GM12878 (cell line): ENCODE results near the gene MAD2L2. TPM values are rescaled to one million over a fixed set of nuclear protein-coding genes. Genes with fewer than 3 reads are reported as not detected.

ENCODE experiments used
- ATAC-seq: fragments of 200-7000 bp; cut with Tn5 transposase; 3 replicates; pipeline ENCODE4 v1.9.1; 2020; ENCODE audit warnings: mild to moderate bottlenecking, moderate library complexity
- BruUV-seq: library from RNA; stranded (reverse); fragments of 400-500 nt; replicated peaks from 2 replicates; lab custom pipeline; 2021; lab: Mats Ljungman, UMichigan
- CTCF ChIA-PET: fragments of 300-600 bp; sonication (Branson Sonifier 250); formaldehyde crosslinking; extraction: SDS; loops from one replicate; lab custom pipeline; 2021; ENCODE audit warnings: inconsistent platforms; lab: Yijun Ruan, JAX
- POLR2A ChIA-PET: fragments of 350-600 bp; formaldehyde crosslinking; extraction: SDS; loops from one replicate; lab custom pipeline; 2021; ENCODE audit warnings: inconsistent platforms; lab: Charles Lee
- RAD21 ChIA-PET: fragments of 300-600 bp; sonication (Branson Sonifier 250); formaldehyde crosslinking; loops from one replicate; lab custom pipeline; 2023; ENCODE audit warnings: antibody characterized with exemption; ENCODE audit not compliant: unreplicated experiment; lab: Charles Lee
- SMC1A ChIA-PET: fragments of 300-600 bp; sonication (Branson Sonifier 250); formaldehyde crosslinking; loops from one replicate; lab custom pipeline; 2023; ENCODE audit not compliant: unreplicated experiment, uncharacterized antibody; lab: Charles Lee
- DNase-seq: peaks from one replicate; pipeline ENCODE4 v3.0.0-alpha.2; 2011; ENCODE audit warnings: low read depth, low spot score
- FAIRE-seq: peaks from 3 replicates; lab custom pipeline; 2011; peaks lifted over from hg19 to GRCh38; lab: Jason Lieb, UNC
- H2AFZ ChIP-seq: 2 replicates; pipeline ENCODE4 v1.6.0; 2011; ENCODE audit warnings: low read depth, low read length, control low read depth; ENCODE audit not compliant: control insufficient read depth
- H3K27ac ChIP-seq: 2 replicates; pipeline ENCODE4 v1.5.1; 2011; ENCODE audit warnings: control low read depth; ENCODE audit not compliant: control insufficient read depth, insufficient read depth
- H3K27me3 ChIP-seq, 2 experiments: replicated peaks in 1 of 2; 2 replicates each; pipeline versions ENCODE4 v1.6.0 to v1.6.1; 2011; ENCODE audit warnings: low read length in 1 of 2; ENCODE audit not compliant: control insufficient read depth in 2 of 2, insufficient read depth in 2 of 2
- H3K36me3 ChIP-seq, 2 experiments: 2 replicates each; pipeline ENCODE4 v1.5.1; 2011; ENCODE audit warnings: low read length in 1 of 2; ENCODE audit not compliant: control insufficient read depth in 2 of 2, insufficient read depth in 2 of 2
- H3K4me1 ChIP-seq: 2 replicates; pipeline ENCODE4 v1.6.1; 2011; ENCODE audit warnings: mild to moderate bottlenecking, low read length, moderate library complexity, mixed read lengths; ENCODE audit not compliant: control insufficient read depth, insufficient read depth
- H3K4me2 ChIP-seq: 2 replicates; pipeline ENCODE4 v1.6.0; 2011; ENCODE audit warnings: control low read depth; ENCODE audit not compliant: control insufficient read depth, insufficient read depth
- H3K4me3 ChIP-seq: fragments of 200-600 bp; sonication (generic); 2 replicates; pipeline ENCODE4 v1.5.1; 2016
- H3K79me2 ChIP-seq: 2 replicates; pipeline ENCODE4 v1.6.0; 2011; ENCODE audit warnings: low read length; ENCODE audit not compliant: control insufficient read depth, insufficient read depth
- H3K9ac ChIP-seq: 2 replicates; pipeline ENCODE4 v1.8.0; 2011; ENCODE audit warnings: low read length, control low read depth, mixed read lengths; ENCODE audit not compliant: control insufficient read depth, insufficient read depth
- H3K9me3 ChIP-seq: replicated peaks from 3 replicates; pipeline ENCODE4 v1.5.1; 2011; ENCODE audit warnings: mild to moderate bottlenecking, low read length; ENCODE audit not compliant: control insufficient read depth, insufficient read depth
- H4K20me1 ChIP-seq: 2 replicates; pipeline ENCODE4 v1.6.0; 2011; ENCODE audit not compliant: control insufficient read depth, insufficient read depth
- ATF7 ChIP-seq: fragments of 450-650 bp; IDR thresholded peaks from 2 replicates; pipeline ENCODE4 v1.6.1; 2016; ENCODE audit warnings: low read depth, mild to moderate bottlenecking
- EGR1 ChIP-seq, 2 experiments: IDR thresholded peaks; 1 replicate in 1 of 2; 2 replicates in 1 of 2; pipeline ENCODE4 v1.6.1; 2011 to 2012; ENCODE audit warnings: low read depth in 2 of 2, low read length in 2 of 2, borderline replicate concordance in 1 of 2, mild to moderate bottlenecking in 1 of 2, moderate library complexity in 1 of 2
- MEF2A ChIP-seq: IDR thresholded peaks from 2 replicates; pipeline ENCODE4 v1.6.1; 2011; ENCODE audit warnings: low read depth, mild to moderate bottlenecking, low read length, moderate library complexity; ENCODE audit not compliant: insufficient read depth
- POLR2AphosphoS5 ChIP-seq: IDR thresholded peaks from 2 replicates; pipeline ENCODE4 v1.6.1; 2011; ENCODE audit warnings: mild to moderate bottlenecking, low read length, inconsistent platforms
- RAD51 ChIP-seq: fragments of 450-650 bp; IDR thresholded peaks from 2 replicates; pipeline ENCODE4 v1.6.1; 2016; ENCODE audit warnings: moderate library complexity, mild to moderate bottlenecking, inconsistent platforms
- WGBS: methylation state at CpG from one replicate; pipeline ENCODE4 v1.1.6; 2016; ENCODE audit warnings: low lambda C conversion rate; ENCODE audit not compliant: insufficient replicate concordance, insufficient coverage; ENCODE audit errors: missing lambda C conversion rate; 5-methylcytosine and 5-hydroxymethylcytosine counted together
- in situ Hi-C: fragments of 300-500 bp; cut with MboI; formaldehyde crosslinking; loops from 9 replicates; pipeline ENCODE4 v1.14.3; 2018; ENCODE audit warnings: mixed read lengths
- intact Hi-C: fragments of 100-400 bp; cut with micrococcal nuclease; formaldehyde crosslinking; loops from one replicate; pipeline ENCODE4 v1.14.2; 2022; ENCODE audit not compliant: unreplicated experiment
- polyA plus RNA-seq, 11 experiments: library from polyadenylated mRNA; depleted of rRNA in 4 of 11; unstranded in 6 of 11; stranded (reverse) in 5 of 11; fragments of >200 nt; fragmentation: Nextera tagmentation in 4 of 11; fragmentation: Illumina TruSeq in 1 of 11; extraction: Ambion mirVana in 4 of 11; extraction: Trizol in 1 of 11; gene quantifications; 1 replicate in 1 of 11; 2 replicates in 10 of 11; pipeline versions ENCODE4 v1.2.1 to v1.2.3, GENCODE V29; 2011 to 2016; ENCODE audit warnings: inconsistent platforms in 2 of 11, missing spikeins in 2 of 11, low read depth in 1 of 11
- total RNA-seq, 4 experiments: library from RNA; depleted of rRNA in 3 of 4; stranded (reverse); fragments of >200 nt in 3 of 4; fragmentation: Illumina TruSeq in 1 of 4; extraction: Trizol in 1 of 4; gene quantifications; 2 replicates each; pipeline versions ENCODE4 v1.2.1 to v1.2.3, GENCODE V29; 2013 to 2021
- TF ChIP-seq, protein P1 (sequence below): fragments of 450-650 bp; IDR thresholded peaks from 2 replicates; pipeline ENCODE4 v1.6.1; 2016; ENCODE audit warnings: mild to moderate bottlenecking, moderate library complexity, borderline replicate concordance
- TF ChIP-seq, protein P2 (sequence below): fragments of 450-650 bp; IDR thresholded peaks from 2 replicates; pipeline ENCODE4 v1.6.1; 2017; ENCODE audit warnings: mild to moderate bottlenecking, moderate library complexity

Gene MAD2L2
- total and polyA plus RNA-seq, 10 of the 15 experiments (the other 5 are each of a cell fraction or from before 2014, with no cell fraction given), result 3.5 to 95.0 (median 53.2) TPM

DNA sequence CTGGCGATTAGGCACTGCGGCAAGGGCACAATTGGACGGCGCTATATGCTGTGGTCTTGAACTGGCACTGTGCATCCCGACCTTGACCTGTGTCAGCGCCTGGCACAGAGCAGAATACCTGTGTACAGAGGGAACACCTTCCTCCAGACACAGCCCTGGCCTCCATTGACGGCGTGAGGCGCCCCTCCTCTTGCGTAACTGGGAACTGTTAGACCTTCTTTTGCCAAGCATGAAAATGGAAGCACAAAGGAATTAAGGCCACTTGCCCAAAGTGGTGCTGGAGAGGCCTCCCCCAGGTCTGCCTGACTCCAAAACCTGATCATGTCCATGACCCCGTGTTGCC lies 48.2 kb upstream of the MAD2L2 start (continued):
- no peak for TF ChIP-seq POLR2AphosphoS5

GRCh38 chr1:11728126-11728806 lies 47.3 kb upstream of the MAD2L2 start:
- ChIA-PET POLR2A (no interaction called here), SMC1A (no interaction called here), RAD21 (no interaction called here), CTCF (interaction anchor here (0.6 kb wide), 1 partner anchor 487 kb away, joined by 4 read pairs; no protein-coding TSS in a partner anchor)
- WGBS, result 58% methylated on average over 4 of the region's 4 CpGs
- no peak overlapping the region for H3K4me2 ChIP-seq
- peaks cover 10% of the 10 kb centered on the region for H3K4me1 ChIP-seq
- BruUV-seq, result no TSS peak
- no peaks in the 10 kb centered on the region for H3K79me2 ChIP-seq
- H2AFZ ChIP-seq, result no peak overlapping the region
- TF ChIP-seq, protein P1, sequence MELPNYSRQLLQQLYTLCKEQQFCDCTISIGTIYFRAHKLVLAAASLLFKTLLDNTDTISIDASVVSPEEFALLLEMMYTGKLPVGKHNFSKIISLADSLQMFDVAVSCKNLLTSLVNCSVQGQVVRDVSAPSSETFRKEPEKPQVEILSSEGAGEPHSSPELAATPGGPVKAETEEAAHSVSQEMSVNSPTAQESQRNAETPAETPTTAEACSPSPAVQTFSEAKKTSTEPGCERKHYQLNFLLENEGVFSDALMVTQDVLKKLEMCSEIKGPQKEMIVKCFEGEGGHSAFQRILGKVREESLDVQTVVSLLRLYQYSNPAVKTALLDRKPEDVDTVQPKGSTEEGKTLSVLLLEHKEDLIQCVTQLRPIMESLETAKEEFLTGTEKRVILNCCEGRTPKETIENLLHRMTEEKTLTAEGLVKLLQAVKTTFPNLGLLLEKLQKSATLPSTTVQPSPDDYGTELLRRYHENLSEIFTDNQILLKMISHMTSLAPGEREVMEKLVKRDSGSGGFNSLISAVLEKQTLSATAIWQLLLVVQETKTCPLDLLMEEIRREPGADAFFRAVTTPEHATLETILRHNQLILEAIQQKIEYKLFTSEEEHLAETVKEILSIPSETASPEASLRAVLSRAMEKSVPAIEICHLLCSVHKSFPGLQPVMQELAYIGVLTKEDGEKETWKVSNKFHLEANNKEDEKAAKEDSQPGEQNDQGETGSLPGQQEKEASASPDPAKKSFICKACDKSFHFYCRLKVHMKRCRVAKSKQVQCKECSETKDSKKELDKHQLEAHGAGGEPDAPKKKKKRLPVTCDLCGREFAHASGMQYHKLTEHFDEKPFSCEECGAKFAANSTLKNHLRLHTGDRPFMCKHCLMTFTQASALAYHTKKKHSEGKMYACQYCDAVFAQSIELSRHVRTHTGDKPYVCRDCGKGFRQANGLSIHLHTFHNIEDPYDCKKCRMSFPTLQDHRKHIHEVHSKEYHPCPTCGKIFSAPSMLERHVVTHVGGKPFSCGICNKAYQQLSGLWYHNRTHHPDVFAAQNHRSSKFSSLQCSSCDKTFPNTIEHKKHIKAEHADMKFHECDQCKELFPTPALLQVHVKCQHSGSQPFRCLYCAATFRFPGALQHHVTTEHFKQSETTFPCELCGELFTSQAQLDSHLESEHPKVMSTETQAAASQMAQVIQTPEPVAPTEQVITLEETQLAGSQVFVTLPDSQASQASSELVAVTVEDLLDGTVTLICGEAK, result no peak
- TF ChIP-seq RAD51, result no peak
- no peak for TF ChIP-seq ATF7
- TF ChIP-seq MEF2A, result no peak
- TF ChIP-seq EGR1 (IDR thresholded peaks at IDR 0.05; ENCODE audit: borderline replicate concordance in 1 of 2, low read depth in 2 of 2, low read length in 2 of 2), result no peak
- TF ChIP-seq, protein P2, sequence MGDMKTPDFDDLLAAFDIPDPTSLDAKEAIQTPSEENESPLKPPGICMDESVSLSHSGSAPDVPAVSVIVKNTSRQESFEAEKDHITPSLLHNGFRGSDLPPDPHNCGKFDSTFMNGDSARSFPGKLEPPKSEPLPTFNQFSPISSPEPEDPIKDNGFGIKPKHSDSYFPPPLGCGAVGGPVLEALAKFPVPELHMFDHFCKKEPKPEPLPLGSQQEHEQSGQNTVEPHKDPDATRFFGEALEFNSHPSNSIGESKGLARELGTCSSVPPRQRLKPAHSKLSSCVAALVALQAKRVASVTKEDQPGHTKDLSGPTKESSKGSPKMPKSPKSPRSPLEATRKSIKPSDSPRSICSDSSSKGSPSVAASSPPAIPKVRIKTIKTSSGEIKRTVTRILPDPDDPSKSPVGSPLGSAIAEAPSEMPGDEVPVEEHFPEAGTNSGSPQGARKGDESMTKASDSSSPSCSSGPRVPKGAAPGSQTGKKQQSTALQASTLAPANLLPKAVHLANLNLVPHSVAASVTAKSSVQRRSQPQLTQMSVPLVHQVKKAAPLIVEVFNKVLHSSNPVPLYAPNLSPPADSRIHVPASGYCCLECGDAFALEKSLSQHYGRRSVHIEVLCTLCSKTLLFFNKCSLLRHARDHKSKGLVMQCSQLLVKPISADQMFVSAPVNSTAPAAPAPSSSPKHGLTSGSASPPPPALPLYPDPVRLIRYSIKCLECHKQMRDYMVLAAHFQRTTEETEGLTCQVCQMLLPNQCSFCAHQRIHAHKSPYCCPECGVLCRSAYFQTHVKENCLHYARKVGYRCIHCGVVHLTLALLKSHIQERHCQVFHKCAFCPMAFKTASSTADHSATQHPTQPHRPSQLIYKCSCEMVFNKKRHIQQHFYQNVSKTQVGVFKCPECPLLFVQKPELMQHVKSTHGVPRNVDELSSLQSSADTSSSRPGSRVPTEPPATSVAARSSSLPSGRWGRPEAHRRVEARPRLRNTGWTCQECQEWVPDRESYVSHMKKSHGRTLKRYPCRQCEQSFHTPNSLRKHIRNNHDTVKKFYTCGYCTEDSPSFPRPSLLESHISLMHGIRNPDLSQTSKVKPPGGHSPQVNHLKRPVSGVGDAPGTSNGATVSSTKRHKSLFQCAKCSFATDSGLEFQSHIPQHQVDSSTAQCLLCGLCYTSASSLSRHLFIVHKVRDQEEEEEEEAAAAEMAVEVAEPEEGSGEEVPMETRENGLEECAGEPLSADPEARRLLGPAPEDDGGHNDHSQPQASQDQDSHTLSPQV, result no peak
- no peak for FAIRE-seq
- ATAC-seq, result no peak
- no peak overlapping the region for H3K9ac ChIP-seq
- H3K27me3 ChIP-seq, result no peaks in the 10 kb centered on the region
- H3K27ac ChIP-seq, result no peak overlapping the region
- no peak overlapping the region for H3K4me3 ChIP-seq
- H3K9me3 ChIP-seq, result no peaks in the 10 kb centered on the region
- in situ Hi-C loops (no loop called here), intact Hi-C loops (no loop called here)
- no peak for DNase-seq
- H3K36me3 ChIP-seq, result no peaks in the 10 kb centered on the region
- no peaks in the 10 kb centered on the region for H4K20me1 ChIP-seq
